ENCODE results near the gene TNS1. TPM values are rescaled to one million over a fixed set of nuclear protein-coding genes. Genes with fewer than 3 reads are reported as not detected.

TNS1 gene
- polyA plus RNA-seq, 1 of the 3 experiments (the other 2 are of a cell fraction) = 12.1 TPM

DNA sequence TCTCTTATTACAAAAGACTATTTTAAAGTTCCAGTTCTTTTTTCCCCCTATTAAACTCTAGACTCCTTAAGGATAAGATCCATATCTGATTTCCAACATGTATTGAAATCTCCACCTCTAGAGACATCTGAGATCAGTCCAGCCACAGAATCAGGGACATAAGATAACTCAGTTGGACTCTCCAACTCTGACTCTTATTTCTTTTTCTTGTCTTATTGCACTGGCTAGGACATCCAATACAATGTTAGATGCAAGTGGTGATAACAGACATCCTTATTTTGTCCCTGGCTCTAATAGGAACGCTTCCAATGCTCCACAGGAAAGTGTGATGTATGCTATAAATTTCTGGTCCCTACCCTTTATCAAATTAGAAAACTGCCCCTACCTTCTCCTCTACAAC is 158.1 kb downstream of the TNS1 start:
- Histone ChIP-seq H3K79me2 (ENCODE audit: insufficient read depth) (peaks cover 77% of the 10 kb centered on the region), H3F3A (replicated peaks; ENCODE audit: insufficient read depth) (peaks cover 7% of the 10 kb centered on the region), H4K20me1 (ENCODE audit: insufficient read depth) (peaks cover 31% of the 10 kb centered on the region), H3K4me1 (ENCODE audit: control insufficient read depth in 1 of 2, insufficient read depth in 2 of 2, low read depth in 1 of 2, low read length in 1 of 2) (peaks cover 2% of the 10 kb centered on the region in 2 experiments; a peak in 2 of 4 replicates), H3K4me3 (ENCODE audit: low read depth in 2 of 2, low read length in 1 of 2) (no peak overlapping the region), H2AFZ (ENCODE audit: low read depth) (no peak overlapping the region), H3K27ac (ENCODE audit: low read depth in 2 of 2, low read length in 1 of 2) (no peak overlapping the region), H3K27me3 (ENCODE audit: insufficient read depth) (no peaks in the 10 kb centered on the region), H3K9me2 (no peaks in the 10 kb centered on the region), H3K36me3 (replicated peaks in 1 of 2; ENCODE audit: control insufficient read depth in 1 of 2, insufficient read depth in 2 of 2, low read length in 1 of 2) (peaks cover 47 to 66% of the 10 kb centered on the region in 2 experiments), H3K4me2 (no peak overlapping the region), H3K9ac (no peak overlapping the region), H3K9me3 (no peaks in the 10 kb centered on the region)
- WGBS (ENCODE audit: low lambda C conversion rate) = 92% methylated on average over 1 of the region's 1 CpG
- CTCF ChIA-PET = interaction anchor here (0.9 to 2.3 kb wide), 4 partner anchors 21 to 143 kb away, joined by 3 to 5 read pairs (median 4); no protein-coding TSS in a partner anchor
- DNase-seq = no peak
- TF ChIP-seq, protein P1, sequence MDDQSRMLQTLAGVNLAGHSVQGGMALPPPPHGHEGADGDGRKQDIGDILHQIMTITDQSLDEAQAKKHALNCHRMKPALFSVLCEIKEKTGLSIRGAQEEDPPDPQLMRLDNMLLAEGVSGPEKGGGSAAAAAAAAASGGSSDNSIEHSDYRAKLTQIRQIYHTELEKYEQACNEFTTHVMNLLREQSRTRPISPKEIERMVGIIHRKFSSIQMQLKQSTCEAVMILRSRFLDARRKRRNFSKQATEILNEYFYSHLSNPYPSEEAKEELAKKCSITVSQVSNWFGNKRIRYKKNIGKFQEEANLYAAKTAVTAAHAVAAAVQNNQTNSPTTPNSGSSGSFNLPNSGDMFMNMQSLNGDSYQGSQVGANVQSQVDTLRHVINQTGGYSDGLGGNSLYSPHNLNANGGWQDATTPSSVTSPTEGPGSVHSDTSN (IDR thresholded peaks at IDR 0.05) = no peak
- TF ChIP-seq, protein P2, sequence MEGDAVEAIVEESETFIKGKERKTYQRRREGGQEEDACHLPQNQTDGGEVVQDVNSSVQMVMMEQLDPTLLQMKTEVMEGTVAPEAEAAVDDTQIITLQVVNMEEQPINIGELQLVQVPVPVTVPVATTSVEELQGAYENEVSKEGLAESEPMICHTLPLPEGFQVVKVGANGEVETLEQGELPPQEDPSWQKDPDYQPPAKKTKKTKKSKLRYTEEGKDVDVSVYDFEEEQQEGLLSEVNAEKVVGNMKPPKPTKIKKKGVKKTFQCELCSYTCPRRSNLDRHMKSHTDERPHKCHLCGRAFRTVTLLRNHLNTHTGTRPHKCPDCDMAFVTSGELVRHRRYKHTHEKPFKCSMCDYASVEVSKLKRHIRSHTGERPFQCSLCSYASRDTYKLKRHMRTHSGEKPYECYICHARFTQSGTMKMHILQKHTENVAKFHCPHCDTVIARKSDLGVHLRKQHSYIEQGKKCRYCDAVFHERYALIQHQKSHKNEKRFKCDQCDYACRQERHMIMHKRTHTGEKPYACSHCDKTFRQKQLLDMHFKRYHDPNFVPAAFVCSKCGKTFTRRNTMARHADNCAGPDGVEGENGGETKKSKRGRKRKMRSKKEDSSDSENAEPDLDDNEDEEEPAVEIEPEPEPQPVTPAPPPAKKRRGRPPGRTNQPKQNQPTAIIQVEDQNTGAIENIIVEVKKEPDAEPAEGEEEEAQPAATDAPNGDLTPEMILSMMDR (IDR thresholded peaks at IDR 0.05) = no peak
- TF ChIP-seq YY1 (IDR thresholded peaks at IDR 0.05; ENCODE audit: low read depth) (no peak), NRF1 (IDR thresholded peaks at IDR 0.05; ENCODE audit: low read depth, low read length) (no peak), GABPA (IDR thresholded peaks at IDR 0.05; ENCODE audit: low read depth) (no peak), TEAD4 (IDR thresholded peaks at IDR 0.05; ENCODE audit: borderline replicate concordance, insufficient read depth) (no peak), ELF1 (IDR thresholded peaks at IDR 0.05) (no peak), FOXM1 (IDR thresholded peaks at IDR 0.05; ENCODE audit: low read depth) (no peak), FOXJ3 (CRISPR knock-in tag; IDR thresholded peaks at IDR 0.05) (no peak), NFIC (IDR thresholded peaks at IDR 0.05; ENCODE audit: borderline replicate concordance) (no peak), RAD21 (IDR thresholded peaks at IDR 0.05; ENCODE audit: low read length) (no peak), MEF2A (IDR thresholded peaks at IDR 0.05; ENCODE audit: borderline replicate concordance, low read depth) (no peak), JUND (IDR thresholded peaks at IDR 0.05) (no peak)
- TF ChIP-seq, protein P3, sequence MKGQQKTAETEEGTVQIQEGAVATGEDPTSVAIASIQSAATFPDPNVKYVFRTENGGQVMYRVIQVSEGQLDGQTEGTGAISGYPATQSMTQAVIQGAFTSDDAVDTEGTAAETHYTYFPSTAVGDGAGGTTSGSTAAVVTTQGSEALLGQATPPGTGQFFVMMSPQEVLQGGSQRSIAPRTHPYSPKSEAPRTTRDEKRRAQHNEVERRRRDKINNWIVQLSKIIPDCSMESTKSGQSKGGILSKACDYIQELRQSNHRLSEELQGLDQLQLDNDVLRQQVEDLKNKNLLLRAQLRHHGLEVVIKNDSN (IDR thresholded peaks at IDR 0.05; ENCODE audit: borderline replicate concordance, low read depth) = no peak
- TF ChIP-seq, protein P4, sequence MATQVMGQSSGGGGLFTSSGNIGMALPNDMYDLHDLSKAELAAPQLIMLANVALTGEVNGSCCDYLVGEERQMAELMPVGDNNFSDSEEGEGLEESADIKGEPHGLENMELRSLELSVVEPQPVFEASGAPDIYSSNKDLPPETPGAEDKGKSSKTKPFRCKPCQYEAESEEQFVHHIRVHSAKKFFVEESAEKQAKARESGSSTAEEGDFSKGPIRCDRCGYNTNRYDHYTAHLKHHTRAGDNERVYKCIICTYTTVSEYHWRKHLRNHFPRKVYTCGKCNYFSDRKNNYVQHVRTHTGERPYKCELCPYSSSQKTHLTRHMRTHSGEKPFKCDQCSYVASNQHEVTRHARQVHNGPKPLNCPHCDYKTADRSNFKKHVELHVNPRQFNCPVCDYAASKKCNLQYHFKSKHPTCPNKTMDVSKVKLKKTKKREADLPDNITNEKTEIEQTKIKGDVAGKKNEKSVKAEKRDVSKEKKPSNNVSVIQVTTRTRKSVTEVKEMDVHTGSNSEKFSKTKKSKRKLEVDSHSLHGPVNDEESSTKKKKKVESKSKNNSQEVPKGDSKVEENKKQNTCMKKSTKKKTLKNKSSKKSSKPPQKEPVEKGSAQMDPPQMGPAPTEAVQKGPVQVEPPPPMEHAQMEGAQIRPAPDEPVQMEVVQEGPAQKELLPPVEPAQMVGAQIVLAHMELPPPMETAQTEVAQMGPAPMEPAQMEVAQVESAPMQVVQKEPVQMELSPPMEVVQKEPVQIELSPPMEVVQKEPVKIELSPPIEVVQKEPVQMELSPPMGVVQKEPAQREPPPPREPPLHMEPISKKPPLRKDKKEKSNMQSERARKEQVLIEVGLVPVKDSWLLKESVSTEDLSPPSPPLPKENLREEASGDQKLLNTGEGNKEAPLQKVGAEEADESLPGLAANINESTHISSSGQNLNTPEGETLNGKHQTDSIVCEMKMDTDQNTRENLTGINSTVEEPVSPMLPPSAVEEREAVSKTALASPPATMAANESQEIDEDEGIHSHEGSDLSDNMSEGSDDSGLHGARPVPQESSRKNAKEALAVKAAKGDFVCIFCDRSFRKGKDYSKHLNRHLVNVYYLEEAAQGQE (IDR thresholded peaks at IDR 0.05; ENCODE audit: low read depth, low read length) = no peak
- POLR2A ChIA-PET = no interaction called here
